Measurements from ENCODE around the gene ACOX3.
"Not testable (repeated sequence)": the region's sequence is repeated elsewhere in the genome, so short reads cannot be mapped to it uniquely, and the experiment has no call there.

ACOX3 gene

DNA sequence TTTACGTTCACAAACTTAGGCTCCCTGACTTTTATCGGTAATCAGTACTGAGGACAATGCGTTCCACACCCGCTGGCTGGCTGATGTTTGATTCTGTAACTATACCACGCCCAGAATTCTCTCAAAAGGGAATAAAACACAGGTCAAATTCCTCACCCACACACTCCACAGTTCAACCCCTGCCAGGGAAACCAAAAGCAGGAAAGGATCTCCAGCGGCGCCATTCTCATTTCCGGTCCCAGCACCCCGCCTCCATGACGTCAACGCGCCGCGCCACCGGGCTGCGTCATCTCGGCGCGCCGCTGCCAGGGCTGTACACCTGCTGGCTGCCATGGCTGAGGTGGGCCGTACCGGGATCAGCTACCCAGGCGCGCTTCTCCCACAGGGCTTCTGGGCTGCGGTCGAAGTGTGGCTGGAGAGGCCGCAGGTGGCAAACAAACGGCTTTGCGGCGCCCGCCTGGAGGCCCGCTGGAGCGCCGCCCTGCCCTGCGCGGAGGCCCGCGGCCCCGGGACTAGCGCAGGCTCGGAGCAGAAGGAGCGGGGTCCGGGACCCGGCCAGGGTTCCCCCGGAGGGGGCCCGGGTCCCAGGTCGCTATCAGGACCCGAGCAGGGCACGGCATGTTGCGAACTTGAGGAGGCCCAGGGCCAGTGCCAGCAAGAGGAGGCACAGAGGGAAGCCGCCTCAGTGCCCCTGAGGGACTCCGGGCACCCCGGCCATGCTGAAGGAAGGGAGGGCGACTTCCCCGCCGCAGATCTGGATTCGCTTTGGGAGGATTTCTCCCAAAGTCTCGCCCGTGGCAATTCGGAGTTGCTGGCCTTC is at the start of gene ACOX3, which contains the start of gene TRMT44:
Gene ACOX3, minus strand, starts transcription at position 232 of the 820 bp plus-strand sequence. CDS start 24,202 bp downstream, outside the sequence.
Gene TRMT44, plus strand, starts transcription at position 286 of the 820 bp plus-strand sequence. Its CDS starts 46 bp downstream, at position 332.
- peak; percentile 90 to 96 (median 95) for DNase-seq (ENCODE audit: low read depth in 3 of 3)

DNA sequence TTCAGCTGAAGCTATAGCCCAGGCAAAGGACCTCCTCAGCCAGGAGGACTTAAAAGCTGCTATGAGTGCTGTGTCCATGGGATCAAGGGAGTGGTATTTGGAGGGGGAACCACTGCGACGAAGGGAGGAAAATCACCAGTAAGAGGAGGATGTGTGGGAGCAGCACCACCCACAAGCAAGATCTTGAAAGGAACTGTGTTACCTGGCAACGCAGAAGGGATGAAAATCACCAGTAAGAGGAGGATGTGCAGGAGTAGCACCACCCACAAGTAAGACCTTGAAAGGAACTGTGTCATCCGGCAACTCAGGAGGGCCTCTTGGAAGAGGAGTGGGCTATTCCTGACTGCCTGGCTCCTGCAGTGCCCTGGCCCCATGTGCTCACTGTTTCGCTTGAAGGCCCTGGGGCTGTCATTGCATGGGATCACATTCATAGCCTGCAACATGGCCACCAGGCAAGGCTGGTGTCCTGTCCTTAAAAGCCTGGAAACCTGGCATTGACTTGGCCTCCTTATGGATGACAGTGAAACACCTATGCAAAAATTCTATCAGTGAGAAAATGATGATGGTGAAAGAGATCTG is 48.4 kb upstream of the ACOX3 start:
- no peak for DNase-seq (ENCODE audit: low read depth in 3 of 3)

DNA sequence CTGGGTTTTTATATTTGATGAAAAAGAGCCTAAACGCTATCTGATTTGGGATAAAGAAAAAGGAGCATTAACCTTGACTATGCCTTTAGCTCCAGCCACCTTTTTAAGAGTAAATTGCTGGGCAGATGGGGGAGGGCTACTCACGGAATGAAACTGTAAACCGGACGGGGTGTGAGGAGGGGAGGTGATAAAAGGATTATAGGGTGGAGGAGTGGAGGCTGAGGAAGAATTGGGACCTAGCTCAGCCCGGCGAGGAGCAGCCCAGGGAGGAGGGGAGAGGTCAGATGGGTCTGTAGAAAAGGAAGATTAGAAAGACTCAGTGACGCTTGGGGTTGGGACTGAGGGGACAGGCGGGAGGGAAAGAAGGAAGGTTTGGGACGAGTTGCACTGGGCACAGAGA is 46.1 kb upstream of the ACOX3 start:
- DNase-seq (ENCODE audit: low read depth in 3 of 3): not testable (repeated sequence)

DNA sequence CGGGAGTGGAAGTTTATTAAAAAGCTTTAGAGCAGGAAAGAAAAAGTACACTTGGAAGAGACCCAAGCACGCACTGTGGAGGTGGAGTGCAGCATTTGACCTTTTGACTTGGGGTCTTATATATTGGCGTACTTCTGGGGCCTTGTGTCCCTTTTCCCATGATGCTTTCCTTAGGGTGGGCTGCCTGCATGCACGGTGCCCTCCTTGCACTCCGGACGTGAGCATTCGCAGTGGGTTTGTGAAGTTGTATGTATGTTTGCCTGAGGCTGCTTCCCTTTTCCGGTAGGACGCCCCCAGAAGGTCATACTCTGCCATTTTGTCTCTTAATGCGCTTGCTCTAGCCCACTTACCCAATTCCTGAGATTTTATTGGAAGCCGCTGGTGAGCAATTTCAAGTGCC is 39.7 kb upstream of the ACOX3 start:
- DNase-seq (ENCODE audit: low read depth in 3 of 3): no peak

DNA sequence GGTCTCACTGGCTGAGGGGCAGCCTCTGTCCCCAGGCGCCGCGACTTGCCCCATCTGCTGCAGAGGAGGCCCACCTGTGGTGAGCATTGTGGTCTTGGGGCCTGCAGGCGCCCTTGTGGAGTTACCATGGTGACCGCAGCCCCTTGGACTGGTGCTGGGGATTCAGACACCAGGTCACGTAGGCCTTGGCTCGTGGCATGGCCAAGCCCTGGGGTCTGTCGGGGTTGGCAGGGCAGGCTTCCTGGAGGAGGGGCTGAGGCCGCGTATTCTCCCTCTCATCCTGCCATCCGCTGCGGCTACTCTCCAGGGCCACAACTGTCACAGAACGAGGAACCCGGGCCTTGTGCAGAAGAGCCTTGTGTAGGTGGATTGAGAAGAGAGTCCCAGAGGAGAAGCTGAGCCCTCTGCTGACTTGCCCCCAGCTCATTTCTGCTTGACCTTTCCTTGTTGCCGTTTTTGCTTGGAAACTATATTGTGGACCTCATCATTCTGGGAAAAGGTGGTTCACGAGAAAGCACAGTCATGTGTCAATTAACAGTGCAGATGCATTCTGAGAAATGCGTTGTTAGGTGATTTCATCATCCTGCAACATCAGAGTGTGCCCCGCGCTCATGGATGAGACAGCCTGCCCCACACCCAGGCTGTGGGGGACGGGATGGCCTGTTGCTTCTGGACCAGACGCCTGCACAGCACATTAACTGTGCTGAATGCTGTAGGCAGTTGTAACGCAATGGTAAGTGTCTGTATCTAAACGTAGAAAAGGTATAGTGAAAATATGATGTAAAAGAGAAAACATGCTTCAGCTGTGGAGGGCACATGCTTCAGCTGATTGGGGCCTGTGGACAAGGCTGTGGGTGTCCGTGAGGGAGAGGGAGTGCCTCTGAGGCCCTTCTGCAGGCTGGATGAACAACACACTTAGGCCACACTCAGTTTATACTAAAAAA is 38.5 kb upstream of the ACOX3 start:
- no peak for DNase-seq (ENCODE audit: low read depth in 3 of 3)

DNA sequence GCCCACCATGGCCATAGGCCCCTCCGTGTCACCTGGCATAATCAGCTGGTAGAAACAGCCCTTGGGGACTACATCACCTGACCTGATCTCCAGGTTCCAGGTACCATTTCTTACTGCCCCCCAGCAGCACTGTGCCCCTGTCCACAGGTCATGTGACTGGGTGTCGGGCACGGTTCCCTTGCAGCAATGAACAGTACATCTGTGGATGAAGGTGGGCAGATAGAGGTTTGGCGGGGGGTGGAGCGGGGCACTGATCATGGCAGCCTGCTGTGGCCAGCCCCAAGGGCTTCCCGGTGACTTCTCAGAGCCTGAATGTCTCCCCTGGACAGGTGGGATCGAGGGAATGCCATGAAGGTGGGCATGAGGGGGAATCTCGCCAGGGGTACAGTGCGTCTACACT is 37.8 kb upstream of the ACOX3 start:
- DNase-seq (ENCODE audit: low read depth in 3 of 3): no peak

DNA sequence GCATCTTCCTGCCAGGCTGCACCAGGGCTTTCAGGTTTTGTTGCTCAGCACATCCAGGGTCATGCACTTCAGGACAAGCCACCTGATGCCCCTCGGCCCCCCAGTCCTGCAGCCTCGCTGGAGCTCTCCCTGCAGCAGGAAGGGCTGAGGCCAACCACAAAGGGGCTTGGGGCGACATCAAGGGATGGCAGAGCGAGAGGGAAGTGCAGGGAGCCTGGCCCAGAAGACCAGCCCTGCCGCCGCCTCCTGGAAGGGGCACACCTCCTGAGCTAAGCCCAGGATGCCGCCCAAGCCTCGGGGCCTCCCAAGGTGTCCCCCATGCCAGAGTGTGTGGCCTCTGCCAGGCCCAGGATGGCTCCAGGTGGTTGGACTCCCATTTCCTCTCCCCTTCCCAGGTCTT is 37.2 kb upstream of the ACOX3 start:
- DNase-seq (ENCODE audit: low read depth in 3 of 3): no peak

DNA sequence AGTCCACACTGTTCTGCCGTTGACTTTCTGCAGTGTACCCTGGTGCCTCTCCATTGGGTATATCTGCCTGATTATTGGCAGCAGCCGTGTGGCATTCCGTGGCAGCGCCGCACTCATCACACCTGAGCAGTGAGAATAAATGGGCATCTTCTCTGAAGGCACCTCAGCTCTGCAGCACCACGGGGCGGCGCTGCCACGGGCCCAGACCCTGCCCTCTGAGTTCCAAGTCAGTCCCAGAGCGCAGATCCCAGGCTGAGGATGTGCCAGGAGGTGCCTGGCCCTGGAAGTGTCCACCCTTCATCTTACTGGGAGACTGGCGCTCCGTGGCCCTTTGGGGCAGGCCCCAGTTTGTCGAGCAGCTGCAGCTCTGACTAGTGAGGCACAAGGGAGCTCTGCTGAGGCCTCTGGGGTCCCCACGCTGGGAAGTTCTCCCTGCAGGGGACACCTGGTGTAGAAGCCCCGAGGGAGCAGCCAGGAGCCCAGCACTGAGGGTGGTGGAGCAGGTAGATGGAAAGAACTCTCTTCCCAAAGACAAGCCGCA is 36.6 kb upstream of the ACOX3 start:
- DNase-seq (ENCODE audit: low read depth in 3 of 3): no peak

DNA sequence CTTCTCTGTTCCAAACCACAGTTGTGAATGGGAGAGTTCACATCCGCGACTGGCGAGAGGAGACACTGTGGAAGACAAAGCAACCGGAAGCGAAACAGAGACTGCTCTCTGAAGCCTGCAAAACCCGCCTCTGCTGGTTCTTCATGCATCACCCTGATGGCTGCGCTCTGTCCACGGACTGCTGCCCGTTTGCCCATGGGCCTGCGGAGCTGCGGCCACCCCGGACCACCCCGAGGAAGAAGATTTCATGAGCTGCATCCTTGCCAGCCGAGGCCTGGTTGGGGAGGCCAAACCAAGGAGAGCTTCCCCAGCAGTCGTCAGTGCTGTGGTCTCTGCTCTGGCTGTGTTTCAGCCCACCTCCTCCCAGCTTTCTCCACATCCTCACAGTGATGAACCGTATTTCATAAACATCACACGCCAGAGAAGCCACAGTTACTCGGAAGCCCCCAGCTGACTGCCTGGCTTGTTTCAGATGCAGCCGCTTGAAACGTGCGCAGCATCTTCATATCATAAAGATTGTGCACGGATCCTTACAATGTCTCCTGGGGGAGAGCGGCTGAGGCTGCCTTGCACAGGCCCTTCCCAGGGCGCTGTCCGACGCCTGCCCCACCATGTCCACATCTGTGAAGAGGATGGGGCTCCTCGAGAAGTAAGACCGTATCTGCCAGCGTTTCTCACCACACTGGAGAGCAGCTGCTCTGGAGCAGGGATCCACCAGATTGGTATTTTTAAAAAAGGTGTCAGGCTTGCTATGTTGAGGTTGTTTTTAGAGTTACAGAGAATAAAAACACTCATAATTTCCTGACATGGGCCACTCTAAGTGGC is 35.4 kb upstream of the ACOX3 start:
- DNase-seq (ENCODE audit: low read depth in 3 of 3): no peak

DNA sequence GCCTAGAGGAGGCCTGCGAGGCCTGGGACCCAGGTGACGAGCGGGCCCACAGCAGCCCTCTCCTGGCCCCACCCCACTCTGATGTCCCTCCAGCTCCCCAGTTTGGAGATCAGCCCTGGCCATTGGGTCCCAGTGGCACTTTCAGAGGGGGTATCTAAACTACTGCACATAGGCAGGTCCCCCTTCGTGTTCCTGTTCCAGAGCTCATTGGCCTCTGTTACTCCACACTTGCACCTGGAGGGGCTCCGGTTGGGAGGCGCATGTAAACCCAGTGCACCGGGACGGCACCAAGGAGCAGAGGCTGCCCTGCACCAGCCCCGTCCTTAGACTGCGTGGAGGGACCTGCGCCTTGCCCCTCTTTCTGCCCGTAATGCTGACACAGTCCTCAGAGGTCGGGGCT is 34.3 kb upstream of the ACOX3 start:
- DNase-seq (ENCODE audit: low read depth in 3 of 3): no peak

DNA sequence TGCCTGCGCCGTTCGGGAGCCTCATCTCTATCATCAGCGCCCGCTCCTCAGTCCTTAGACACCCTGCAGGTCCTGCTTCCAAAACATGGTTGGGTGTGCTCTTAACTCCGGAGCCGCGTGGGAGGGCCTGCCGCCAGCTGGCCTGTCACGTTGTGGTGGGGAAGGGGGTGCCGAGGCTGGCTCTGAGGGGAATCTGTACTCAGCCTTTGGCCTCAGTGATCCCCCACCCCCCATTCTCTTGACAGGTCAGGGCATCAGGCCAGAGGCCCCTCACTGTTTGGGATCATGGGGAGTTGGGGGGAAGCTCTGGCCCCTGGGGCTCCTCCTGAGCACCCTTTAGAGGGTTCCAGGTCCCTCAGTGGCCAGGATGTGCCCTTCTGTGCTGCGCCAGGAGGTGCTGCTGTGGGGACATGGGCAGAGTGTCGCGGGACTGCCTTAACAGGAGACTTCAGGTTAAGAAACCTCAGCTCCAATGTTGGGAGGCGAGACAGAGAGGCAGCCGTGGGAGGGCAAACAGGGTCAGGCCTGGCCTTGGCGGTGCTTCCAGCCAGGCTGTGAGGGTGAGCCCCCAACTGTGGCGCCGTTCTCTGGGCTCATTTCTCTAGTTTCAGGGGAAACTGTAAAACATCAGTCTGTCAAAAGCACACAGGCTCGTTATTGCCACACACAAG is 33.5 kb upstream of the ACOX3 start:
- DNase-seq (ENCODE audit: low read depth in 3 of 3): no peak

DNA sequence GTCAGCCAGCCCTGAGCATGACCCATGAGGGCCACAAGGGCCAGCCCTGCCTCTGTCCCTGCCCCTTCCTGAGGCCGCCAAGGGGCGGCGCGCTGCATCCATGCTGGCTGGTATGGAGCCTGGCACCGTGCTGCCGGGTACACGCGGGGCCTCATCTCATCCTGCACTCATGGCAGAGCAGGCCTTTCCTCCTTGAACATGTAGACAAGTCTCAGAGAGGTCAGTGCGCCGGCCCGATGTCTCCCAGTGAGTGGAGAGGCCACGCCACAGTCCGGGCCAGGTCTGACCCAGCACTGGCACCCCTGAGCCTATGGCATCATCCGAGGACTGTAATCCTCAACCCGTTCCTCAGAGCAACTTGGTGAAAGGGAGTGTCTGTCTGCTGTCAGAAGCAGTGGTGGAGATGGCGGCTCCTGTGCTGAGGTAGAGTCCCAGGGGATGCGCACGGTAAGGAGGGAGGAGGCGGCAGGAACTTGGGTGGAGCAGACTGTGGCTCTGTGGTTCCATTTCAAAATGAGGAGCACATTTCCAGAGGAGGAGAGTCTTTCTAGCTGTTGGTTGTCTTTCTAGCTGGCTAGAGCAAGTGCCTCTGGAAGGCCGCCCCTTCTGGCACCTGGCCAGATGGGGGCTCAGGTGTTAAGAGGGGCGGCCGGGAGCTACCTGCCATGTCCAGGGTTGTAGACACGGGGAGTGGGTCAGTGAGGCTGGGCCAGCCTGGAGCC is 32.8 kb upstream of the ACOX3 start:
- DNase-seq (ENCODE audit: low read depth in 3 of 3): no peak

DNA sequence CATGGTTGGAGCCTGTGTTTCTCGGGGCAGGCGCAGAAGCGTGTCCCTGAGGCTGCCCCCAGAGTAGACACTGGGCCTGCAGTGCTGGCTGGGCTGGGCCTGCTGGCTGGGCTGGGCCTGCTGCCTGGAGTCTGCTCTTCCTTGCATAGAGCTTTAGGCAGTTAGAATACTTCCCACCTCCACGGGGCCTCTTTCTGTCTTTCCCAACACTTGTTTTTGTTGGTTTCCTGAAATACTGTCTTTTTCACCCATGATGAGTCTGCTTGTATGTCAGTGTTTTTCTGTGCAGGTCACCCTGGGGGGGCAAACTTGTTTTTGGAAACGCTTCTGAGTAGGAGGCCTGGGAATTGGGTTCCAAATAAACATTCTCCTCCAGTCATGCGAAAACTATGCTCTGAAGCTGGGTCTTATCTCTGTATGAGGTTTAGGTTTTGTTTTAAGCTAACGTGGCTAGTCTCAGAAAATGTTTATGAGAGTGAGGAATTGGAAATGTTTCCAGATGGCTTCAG is 32.2 kb upstream of the ACOX3 start:
- no peak for DNase-seq (ENCODE audit: low read depth in 3 of 3)

DNA sequence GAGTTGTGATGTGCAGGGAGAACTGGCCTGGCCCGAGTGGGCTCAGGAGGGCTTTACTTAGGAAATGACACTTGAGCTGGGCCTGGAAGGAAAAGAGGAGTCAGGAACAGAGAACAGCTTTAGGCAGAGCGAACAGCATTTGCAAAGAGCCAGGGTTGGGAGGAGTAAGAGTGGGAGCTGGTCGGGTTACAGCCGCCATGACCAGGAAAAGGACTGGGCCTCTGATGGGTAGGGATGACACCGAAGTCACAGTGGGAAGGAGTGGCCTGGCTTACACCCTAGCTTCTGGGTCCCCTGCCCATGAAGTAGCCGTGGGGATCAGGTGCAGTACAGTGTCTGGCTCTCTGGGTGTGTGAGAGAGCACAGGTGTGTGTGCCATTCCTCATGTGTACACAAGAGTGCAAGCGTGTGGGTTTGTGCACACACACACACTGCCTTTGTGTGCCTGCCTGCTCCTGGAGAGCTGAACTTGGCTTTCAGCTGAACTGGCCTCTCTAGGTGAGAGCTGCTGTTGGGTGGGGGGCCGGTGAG is 31.7 kb upstream of the ACOX3 start:
- no peak for DNase-seq (ENCODE audit: low read depth in 3 of 3)

DNA sequence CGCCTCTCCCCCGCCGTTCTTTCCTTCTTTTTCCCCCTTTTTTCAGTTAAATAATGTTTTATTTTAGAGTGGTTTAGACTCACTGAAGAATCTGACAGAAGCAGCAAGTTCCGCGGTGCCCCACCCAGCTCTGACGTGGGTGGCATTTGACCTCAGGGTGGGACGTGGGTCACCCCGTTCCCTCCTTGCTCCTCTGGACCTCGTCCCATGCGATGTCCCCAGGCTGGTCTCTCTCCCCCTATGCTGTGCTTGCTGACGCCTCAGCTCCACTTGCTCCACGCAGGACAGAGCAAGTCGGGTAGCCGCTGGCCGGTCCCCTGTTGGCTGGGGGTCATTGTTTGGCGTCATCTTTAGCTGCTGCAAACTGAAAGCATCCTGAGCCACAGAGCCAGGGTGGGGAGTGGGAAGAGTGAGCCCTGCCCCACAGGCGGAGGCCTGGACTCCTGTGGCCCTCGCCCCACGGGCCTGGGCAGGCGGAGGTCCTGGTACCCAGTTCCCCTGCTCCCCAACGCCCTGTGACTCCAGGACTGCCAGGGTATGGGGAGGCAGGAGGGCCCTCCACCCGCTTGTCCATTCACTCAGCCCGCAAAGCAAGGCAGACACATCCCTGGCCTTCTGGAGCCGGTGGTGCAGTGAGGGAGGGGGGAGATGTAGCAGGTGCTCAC is 30.8 kb upstream of the ACOX3 start:
- DNase-seq (ENCODE audit: low read depth in 3 of 3): no peak

DNA sequence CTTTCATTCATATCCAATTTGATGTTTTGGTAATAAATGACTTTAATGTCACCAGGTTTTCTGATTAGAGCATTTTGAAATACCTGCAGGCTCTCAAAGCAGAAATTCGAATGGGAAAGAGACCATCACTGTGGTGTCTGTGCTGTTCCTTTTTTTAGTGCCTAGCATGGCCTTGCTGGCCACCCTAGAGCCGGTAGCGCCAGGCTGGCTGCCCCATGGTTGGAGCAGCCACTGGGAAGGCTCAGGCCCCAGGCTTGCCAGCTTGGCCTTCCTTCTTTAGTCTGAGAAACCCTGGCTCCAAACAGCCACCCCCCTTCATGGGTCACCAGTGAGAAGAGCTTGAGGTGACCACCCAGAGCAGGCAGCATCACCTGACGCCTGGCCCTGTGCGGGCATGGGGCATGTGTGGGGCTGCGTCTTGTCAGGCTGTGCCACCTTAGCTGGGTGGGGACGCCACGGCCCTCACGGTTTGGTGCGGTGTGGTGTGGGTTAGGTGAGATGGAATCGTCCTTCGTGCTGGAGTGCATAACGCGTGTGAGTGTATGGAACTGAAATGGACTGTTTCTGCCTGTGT is 30.0 kb upstream of the ACOX3 start:
- no peak for DNase-seq (ENCODE audit: low read depth in 3 of 3)

DNA sequence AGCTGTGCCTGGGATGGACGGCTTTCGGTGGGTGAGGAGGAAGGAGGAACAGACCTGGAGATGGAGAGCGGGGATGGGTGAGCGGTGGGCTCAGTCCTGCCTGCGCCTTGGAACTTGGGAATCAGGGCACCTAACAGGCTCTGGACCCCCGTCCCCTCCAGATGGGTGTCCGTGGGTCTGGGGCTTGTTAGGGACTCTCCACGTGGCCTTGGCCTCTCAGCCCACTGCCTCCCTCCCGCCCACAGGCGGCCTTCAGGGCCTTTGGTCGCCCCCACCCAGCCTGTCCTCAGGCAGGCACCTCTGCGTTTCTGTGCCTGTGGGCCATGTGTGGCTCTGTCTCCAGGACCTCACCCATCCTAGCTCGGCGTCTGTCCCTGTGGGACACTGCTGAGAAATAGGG is 29.0 kb upstream of the ACOX3 start:
- DNase-seq (ENCODE audit: low read depth in 3 of 3): no peak

DNA sequence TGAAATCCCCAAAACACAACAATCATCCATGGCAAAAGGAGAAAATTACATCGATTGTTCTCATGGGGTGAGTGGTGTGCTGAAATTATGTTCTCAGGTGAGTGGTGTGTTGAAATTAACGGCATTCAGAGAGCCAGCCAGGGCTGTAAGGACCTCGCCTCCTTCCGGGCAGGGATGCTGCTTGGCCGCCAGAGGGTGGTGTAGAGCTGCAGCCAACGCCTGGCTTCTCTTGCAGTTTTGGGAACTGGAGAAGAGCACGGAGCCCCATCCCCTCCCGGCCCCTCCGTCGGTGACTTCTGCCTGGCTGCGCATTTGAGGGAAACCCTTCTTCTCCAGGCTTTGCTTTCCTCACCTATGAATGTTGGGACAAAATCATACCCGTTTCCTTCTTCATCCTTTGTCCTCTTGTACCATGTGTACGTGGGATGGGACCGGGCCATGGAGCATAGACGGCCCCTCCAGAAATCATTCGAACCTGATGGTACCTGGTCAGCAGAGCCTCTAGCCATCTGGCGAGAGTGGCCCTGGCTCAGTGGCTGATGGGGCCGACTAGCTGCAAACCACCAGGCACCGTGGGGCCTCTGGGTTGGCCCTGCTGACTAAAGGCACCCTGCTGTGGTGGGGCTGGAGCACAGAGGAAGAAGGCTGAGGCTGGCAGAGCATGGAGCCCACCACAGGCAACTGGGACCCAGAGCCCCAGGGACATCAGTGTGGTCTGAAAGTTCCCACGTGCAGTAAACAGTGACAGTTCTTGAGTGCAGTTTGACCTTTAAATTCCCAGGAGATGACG is 28.4 kb upstream of the ACOX3 start:
- peak; percentile 14 to 26 (median 26) for DNase-seq (ENCODE audit: low read depth in 3 of 3)

Measured in stimulated activated CD4-positive, alpha-beta T cell treated with anti-CD3 and anti-CD28 coated beads, TNF-alpha, amount 100 ng/mL, for 4 hours (primary cell).